SK-N-SH (cell line): ENCODE measurements around the gene DIS3. TPM values are rescaled to one million over a fixed set of nuclear protein-coding genes. Genes with fewer than 3 reads are reported as not detected.
"Not testable (repeated sequence)": the region's sequence is repeated elsewhere in the genome, so short reads cannot be mapped to it uniquely, and the experiment has no call there.

ENCODE experiments used
- CTCF ChIA-PET: fragments of 300-600, 350-600 bp; formaldehyde crosslinking; extraction: SDS; loops from one replicate; lab custom pipeline; 2021; lab: Yijun Ruan, JAX
- POLR2A ChIA-PET: fragments of 350-600 bp; sonication (Branson Sonifier 250); formaldehyde crosslinking; extraction: SDS; loops from one replicate; lab custom pipeline; 2020; ENCODE audit warnings: antibody characterized with exemption, inconsistent platforms; lab: Yijun Ruan, JAX
- DNase-seq: peaks from one replicate; pipeline ENCODE4 v3.0.0; 2012
- H2AFZ ChIP-seq: fragments of 200-600 bp; sonication (generic); 2 replicates; pipeline ENCODE4 v1.8.1; 2016; ENCODE audit warnings: antibody characterized with exemption, mild to moderate bottlenecking, low read depth
- H3F3A ChIP-seq: fragments of 200-600 bp; sonication (generic); replicated peaks from 2 replicates; pipeline ENCODE3; 2016; ENCODE audit warnings: antibody characterized with exemption, mild to moderate bottlenecking; ENCODE audit not compliant: insufficient read depth
- H3K27ac ChIP-seq, 2 experiments: fragments of 200-500 bp in 1 of 2; fragments of 200-600 bp in 1 of 2; sonication (Bioruptor generic) in 1 of 2; sonication (generic), shearing (Covaris generic) in 1 of 2; 2 replicates each; pipeline versions ENCODE4 v1.5.1 to v1.6.1; 2014 to 2016; ENCODE audit warnings: low read depth in 2 of 2, inconsistent platforms in 1 of 2, low read length in 1 of 2, mild to moderate bottlenecking in 1 of 2, mixed read lengths in 1 of 2
- H3K27me3 ChIP-seq: fragments of 200-600 bp; sonication (generic), shearing (Covaris generic); 2 replicates; pipeline ENCODE4 v1.6.1; 2016; ENCODE audit warnings: mixed run types; ENCODE audit not compliant: insufficient read depth
- H3K36me3 ChIP-seq, 2 experiments: fragments of 200-500 bp in 1 of 2; fragments of 200-600 bp in 1 of 2; sonication (Bioruptor generic) in 1 of 2; sonication (generic) in 1 of 2; replicated peaks in 1 of 2; 2 replicates each; pipeline versions ENCODE3 to v1.5.1; 2014 to 2016; ENCODE audit warnings: low read length in 1 of 2, mild to moderate bottlenecking in 1 of 2; ENCODE audit not compliant: insufficient read depth in 2 of 2, control insufficient read depth in 1 of 2
- H3K4me1 ChIP-seq, 2 experiments: fragments of 200-500 bp in 1 of 2; fragments of 200-600 bp in 1 of 2; sonication (Bioruptor generic) in 1 of 2; sonication (generic), shearing (Covaris generic) in 1 of 2; 2 replicates each; pipeline versions ENCODE4 v1.5.1 to v1.6.1; 2014 to 2016; ENCODE audit warnings: low read depth in 1 of 2, low read length in 1 of 2, mixed run types in 1 of 2; ENCODE audit not compliant: insufficient read depth in 2 of 2, control insufficient read depth in 1 of 2
- H3K4me2 ChIP-seq: fragments of 200-600 bp; sonication (generic), shearing (Covaris generic); 2 replicates; pipeline ENCODE4 v1.6.1; 2017; ENCODE audit warnings: mixed run types
- H3K4me3 ChIP-seq, 2 experiments: fragments of 200-500 bp in 1 of 2; fragments of 200-600 bp in 1 of 2; sonication (Bioruptor generic) in 1 of 2; sonication (generic), shearing (Covaris generic) in 1 of 2; 2 replicates each; pipeline versions ENCODE4 v1.5.1 to v1.8.1; 2014 to 2016; ENCODE audit warnings: low read depth in 2 of 2, inconsistent platforms in 1 of 2, low read length in 1 of 2, mild to moderate bottlenecking in 1 of 2, mixed read lengths in 1 of 2, moderate library complexity in 1 of 2
- H3K79me2 ChIP-seq: fragments of 200-600 bp; sonication (generic); 2 replicates; pipeline ENCODE4 v1.8.1; 2017; ENCODE audit warnings: mild to moderate bottlenecking; ENCODE audit not compliant: insufficient read depth
- H3K9ac ChIP-seq: fragments of 200-600 bp; sonication (generic); 2 replicates; pipeline ENCODE4 v1.6.1; 2017; ENCODE audit warnings: mixed run types
- H3K9me2 ChIP-seq: fragments of 200-600 bp; sonication (generic); 2 replicates; pipeline ENCODE4 v1.6.1; 2017; ENCODE audit warnings: mixed run types
- H3K9me3 ChIP-seq: fragments of 200-600 bp; sonication (generic); 2 replicates; pipeline ENCODE4 v1.6.1; 2017; ENCODE audit warnings: mixed run types, mild to moderate bottlenecking, moderate library complexity
- H4K20me1 ChIP-seq: fragments of 200-600 bp; sonication (generic); 2 replicates; pipeline ENCODE4 v1.6.1; 2017; ENCODE audit warnings: mild to moderate bottlenecking, mixed run types; ENCODE audit not compliant: insufficient read depth
- CHD2 ChIP-seq: fragments of 150-350 bp; IDR thresholded peaks from 2 replicates; pipeline ENCODE4 v1.6.1; 2018; ENCODE audit warnings: low read length; ENCODE audit not compliant: partially characterized antibody
- ELF1 ChIP-seq: IDR thresholded peaks from 2 replicates; pipeline ENCODE4 v1.4.0; 2012
- FOXJ3 ChIP-seq: sonication (generic); formaldehyde crosslinking; IDR thresholded peaks from 2 replicates; pipeline ENCODE4 v1.5.1; 2020; ENCODE audit warnings: mild to moderate bottlenecking, missing genetic modification reagents
- FOXM1 ChIP-seq: IDR thresholded peaks from 2 replicates; pipeline ENCODE4 v1.4.0; 2012; ENCODE audit warnings: low read depth, mild to moderate bottlenecking
- JUND ChIP-seq: IDR thresholded peaks from 2 replicates; pipeline ENCODE4 v1.4.0; 2012
- MXI1 ChIP-seq: IDR thresholded peaks from 2 replicates; pipeline ENCODE4 v1.6.1; 2012; ENCODE audit warnings: mild to moderate bottlenecking, low read depth, low read length, improper control_type of control experiment
- POLR2AphosphoS5 ChIP-seq: IDR thresholded peaks from 2 replicates; pipeline ENCODE4 v1.6.1; 2012; ENCODE audit warnings: low read depth, low read length
- RAD21 ChIP-seq: IDR thresholded peaks from 2 replicates; pipeline ENCODE4 v1.6.1; 2012; ENCODE audit warnings: mild to moderate bottlenecking, low read length
- RCOR1 ChIP-seq: fragments of 150-350 bp; IDR thresholded peaks from 2 replicates; pipeline ENCODE4 v1.6.1; 2017; ENCODE audit warnings: antibody characterized with exemption, low read length
- RFX5 ChIP-seq: IDR thresholded peaks from 2 replicates; pipeline ENCODE4 v1.6.1; 2012; ENCODE audit warnings: mild to moderate bottlenecking, improper control_type of control experiment, low read length
- RXRA ChIP-seq: IDR thresholded peaks from 2 replicates; pipeline ENCODE4 v1.4.0; 2012; ENCODE audit warnings: low read depth, mild to moderate bottlenecking, borderline replicate concordance
- SMC3 ChIP-seq: IDR thresholded peaks from 2 replicates; pipeline ENCODE4 v1.6.1; 2012; ENCODE audit warnings: low read depth, low read length, improper control_type of control experiment
- TAF1 ChIP-seq: IDR thresholded peaks from 2 replicates; pipeline ENCODE4 v1.6.1; 2012; ENCODE audit warnings: low read depth, mild to moderate bottlenecking, low read length, moderate library complexity, borderline replicate concordance
- TCF12 ChIP-seq: IDR thresholded peaks from 2 replicates; pipeline ENCODE4 v1.4.0; 2012
- TEAD4 ChIP-seq: IDR thresholded peaks from 2 replicates; pipeline ENCODE4 v1.4.0; 2012; ENCODE audit warnings: mild to moderate bottlenecking, borderline replicate concordance; ENCODE audit not compliant: insufficient read depth
- YY1 ChIP-seq: IDR thresholded peaks from 2 replicates; pipeline ENCODE4 v1.4.0; 2012; ENCODE audit warnings: low read depth, mild to moderate bottlenecking
- WGBS: methylation state at CpG from one replicate; pipeline ENCODE4 v1.1.6; 2017; ENCODE audit warnings: low lambda C conversion rate; 5-methylcytosine and 5-hydroxymethylcytosine counted together
- polyA plus RNA-seq, 3 experiments: library from polyadenylated mRNA; depleted of rRNA; stranded (reverse); fragments of >200 nt; gene quantifications; 2 replicates each; pipeline ENCODE4 v1.2.3, GENCODE V29; 2012
- TF ChIP-seq, protein P1 (sequence below): IDR thresholded peaks from 2 replicates; pipeline ENCODE4 v1.4.0; 2012; ENCODE audit warnings: low read depth, borderline replicate concordance
- TF ChIP-seq, protein P2 (sequence below): fragments of 150-350 bp; IDR thresholded peaks from 2 replicates; pipeline ENCODE4 v1.6.1; 2016; ENCODE audit warnings: mild to moderate bottlenecking, low read depth, low read length
- TF ChIP-seq, protein P3 (sequence below): IDR thresholded peaks from 2 replicates; pipeline ENCODE4 v1.4.0; 2012; ENCODE audit warnings: low read depth, borderline replicate concordance
- TF ChIP-seq, protein P4 (sequence below): IDR thresholded peaks from 2 replicates; pipeline ENCODE4 v1.4.0; 2012; ENCODE audit warnings: low read depth

Gene DIS3
- polyA plus RNA-seq, 1 of the 3 experiments (the other 2 are of a cell fraction), result 15.7 TPM

DNA sequence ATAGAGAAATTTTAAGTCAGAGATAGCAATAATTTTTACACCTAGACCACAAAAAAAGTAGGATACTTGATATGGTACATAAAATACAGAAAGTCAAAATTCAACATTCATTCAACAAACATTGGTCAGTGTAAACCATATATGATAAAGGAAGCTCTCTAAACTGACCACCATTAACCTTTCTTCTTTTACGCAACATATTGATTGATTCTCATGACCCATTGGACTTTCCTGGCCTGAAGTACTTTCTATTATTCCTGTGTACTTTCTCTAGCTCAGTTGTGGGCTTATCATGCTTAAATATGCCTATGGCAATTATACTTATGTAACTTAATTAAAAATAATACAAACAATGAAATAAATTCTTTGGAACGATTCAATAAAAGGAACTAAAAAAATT lies 10.9 kb upstream of the DIS3 start:
- no peak overlapping the region for H3K9ac ChIP-seq
- H3K9me3 ChIP-seq, result no peaks in the 10 kb centered on the region
- H3K79me2 ChIP-seq, result peaks cover 45% of the 10 kb centered on the region
- no peak for DNase-seq
- no peak overlapping the region for H2AFZ ChIP-seq
- ChIA-PET CTCF (interaction anchor here (1.1 kb wide), 1 partner anchor 15 kb away, joined by 5 read pairs; no protein-coding TSS in a partner anchor), POLR2A (no interaction called here)
- no peaks in the 10 kb centered on the region for H3K27me3 ChIP-seq
- no peak overlapping the region for H3K4me2 ChIP-seq
- H4K20me1 ChIP-seq, result no peaks in the 10 kb centered on the region
- no peak overlapping the region for H3K27ac ChIP-seq
- H3K9me2 ChIP-seq, result no peaks in the 10 kb centered on the region
- 92% methylated on average over 2 of the region's 2 CpGs for WGBS
- H3K4me1 ChIP-seq, result no peaks in the 10 kb centered on the region
- H3F3A ChIP-seq, result no peaks in the 10 kb centered on the region
- no peak for TF ChIP-seq RCOR1
- TF ChIP-seq, protein P1, sequence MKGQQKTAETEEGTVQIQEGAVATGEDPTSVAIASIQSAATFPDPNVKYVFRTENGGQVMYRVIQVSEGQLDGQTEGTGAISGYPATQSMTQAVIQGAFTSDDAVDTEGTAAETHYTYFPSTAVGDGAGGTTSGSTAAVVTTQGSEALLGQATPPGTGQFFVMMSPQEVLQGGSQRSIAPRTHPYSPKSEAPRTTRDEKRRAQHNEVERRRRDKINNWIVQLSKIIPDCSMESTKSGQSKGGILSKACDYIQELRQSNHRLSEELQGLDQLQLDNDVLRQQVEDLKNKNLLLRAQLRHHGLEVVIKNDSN, result no peak
- TF ChIP-seq TAF1, result no peak
- no peak for TF ChIP-seq FOXJ3
- no peak for TF ChIP-seq RFX5
- TF ChIP-seq, protein P2, sequence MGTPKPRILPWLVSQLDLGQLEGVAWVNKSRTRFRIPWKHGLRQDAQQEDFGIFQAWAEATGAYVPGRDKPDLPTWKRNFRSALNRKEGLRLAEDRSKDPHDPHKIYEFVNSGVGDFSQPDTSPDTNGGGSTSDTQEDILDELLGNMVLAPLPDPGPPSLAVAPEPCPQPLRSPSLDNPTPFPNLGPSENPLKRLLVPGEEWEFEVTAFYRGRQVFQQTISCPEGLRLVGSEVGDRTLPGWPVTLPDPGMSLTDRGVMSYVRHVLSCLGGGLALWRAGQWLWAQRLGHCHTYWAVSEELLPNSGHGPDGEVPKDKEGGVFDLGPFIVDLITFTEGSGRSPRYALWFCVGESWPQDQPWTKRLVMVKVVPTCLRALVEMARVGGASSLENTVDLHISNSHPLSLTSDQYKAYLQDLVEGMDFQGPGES, result no peak
- TF ChIP-seq YY1, result no peak
- TF ChIP-seq, protein P3, sequence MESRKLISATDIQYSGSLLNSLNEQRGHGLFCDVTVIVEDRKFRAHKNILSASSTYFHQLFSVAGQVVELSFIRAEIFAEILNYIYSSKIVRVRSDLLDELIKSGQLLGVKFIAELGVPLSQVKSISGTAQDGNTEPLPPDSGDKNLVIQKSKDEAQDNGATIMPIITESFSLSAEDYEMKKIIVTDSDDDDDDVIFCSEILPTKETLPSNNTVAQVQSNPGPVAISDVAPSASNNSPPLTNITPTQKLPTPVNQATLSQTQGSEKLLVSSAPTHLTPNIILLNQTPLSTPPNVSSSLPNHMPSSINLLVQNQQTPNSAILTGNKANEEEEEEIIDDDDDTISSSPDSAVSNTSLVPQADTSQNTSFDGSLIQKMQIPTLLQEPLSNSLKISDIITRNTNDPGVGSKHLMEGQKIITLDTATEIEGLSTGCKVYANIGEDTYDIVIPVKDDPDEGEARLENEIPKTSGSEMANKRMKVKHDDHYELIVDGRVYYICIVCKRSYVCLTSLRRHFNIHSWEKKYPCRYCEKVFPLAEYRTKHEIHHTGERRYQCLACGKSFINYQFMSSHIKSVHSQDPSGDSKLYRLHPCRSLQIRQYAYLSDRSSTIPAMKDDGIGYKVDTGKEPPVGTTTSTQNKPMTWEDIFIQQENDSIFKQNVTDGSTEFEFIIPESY, result no peak
- no peak for TF ChIP-seq RAD21
- TF ChIP-seq RXRA, result no peak
- TF ChIP-seq SMC3, result no peak
- TF ChIP-seq CHD2, result no peak
- no peak for TF ChIP-seq JUND
- TF ChIP-seq ELF1, result no peak
- TF ChIP-seq, protein P4, sequence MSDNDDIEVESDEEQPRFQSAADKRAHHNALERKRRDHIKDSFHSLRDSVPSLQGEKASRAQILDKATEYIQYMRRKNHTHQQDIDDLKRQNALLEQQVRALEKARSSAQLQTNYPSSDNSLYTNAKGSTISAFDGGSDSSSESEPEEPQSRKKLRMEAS, result no peak
- H3K36me3 ChIP-seq, result peaks cover 56% of the 10 kb centered on the region in 2 experiments
- no peak overlapping the region for H3K4me3 ChIP-seq

DNA sequence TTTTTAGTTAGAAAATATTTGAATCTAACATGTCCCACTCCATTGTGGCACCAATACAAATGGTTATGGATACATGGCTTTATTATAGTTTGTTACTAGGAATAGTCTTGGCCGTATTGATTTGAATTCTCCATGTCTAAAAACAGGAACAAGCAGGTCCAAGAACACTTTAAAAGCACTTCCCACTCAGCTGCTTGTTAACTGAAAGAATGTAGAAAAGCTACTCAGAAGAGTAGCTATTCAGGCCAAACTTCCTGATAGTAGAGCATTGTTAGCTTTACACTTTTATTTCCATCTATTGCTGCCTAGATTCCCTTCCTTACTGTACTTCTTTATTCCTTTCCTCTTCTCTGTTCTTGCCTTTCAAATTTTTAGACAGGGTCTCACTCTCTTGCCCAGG lies 7.1 kb upstream of the DIS3 start:
- CTCF ChIA-PET, result interaction anchor here (0.7 to 1.2 kb wide), 3 partner anchors 12 to 1365 kb away, joined by 3 read pairs; no protein-coding TSS in a partner anchor
- POLR2A ChIA-PET, result no interaction called here
- Histone ChIP-seq H3K36me3 (peaks cover 36 to 47% of the 10 kb centered on the region in 2 experiments), H3K27ac (no peak overlapping the region), H3K4me1 (no peaks in the 10 kb centered on the region; a peak in 1 of 4 replicates), H3K9me3 (no peaks in the 10 kb centered on the region), H3K9me2 (no peaks in the 10 kb centered on the region), H3K27me3 (no peaks in the 10 kb centered on the region), H4K20me1 (no peaks in the 10 kb centered on the region), H2AFZ (no peak overlapping the region), H3K4me2 (no peak overlapping the region), H3K9ac (no peak overlapping the region), H3F3A (no peaks in the 10 kb centered on the region), H3K79me2 (peaks cover 76% of the 10 kb centered on the region), H3K4me3 (no peak overlapping the region)
- no peak for TF ChIP-seq FOXM1
- TF ChIP-seq, protein P2, result no peak
- no peak for TF ChIP-seq MXI1
- TF ChIP-seq RCOR1, result no peak
- no peak for TF ChIP-seq TCF12
- TF ChIP-seq TEAD4, result no peak
- no peak for TF ChIP-seq POLR2AphosphoS5
- WGBS, result 94% methylated on average over 1 of the region's 1 CpG
- no peak for DNase-seq

DNA sequence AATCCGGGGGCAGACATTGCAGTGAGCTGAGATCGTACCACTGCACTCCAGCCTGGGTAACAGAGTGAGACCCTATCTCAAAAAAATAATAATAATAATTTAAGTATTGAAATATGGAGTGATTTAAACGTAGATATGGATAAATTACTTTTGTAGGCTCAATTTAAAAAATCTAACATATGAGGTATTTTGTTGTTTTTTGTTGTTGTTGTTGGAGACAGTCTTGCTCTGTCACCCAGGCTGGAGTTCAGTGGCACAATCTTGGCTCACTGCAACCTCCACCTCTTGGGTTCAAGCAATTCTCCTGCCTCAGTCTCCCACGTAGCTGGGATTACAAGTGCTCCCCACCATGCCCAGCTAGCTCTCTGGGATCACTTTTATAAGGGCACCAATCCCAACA lies 3.0 kb upstream of the DIS3 start:
- H3K4me2 ChIP-seq, DNase-seq, H3K27ac ChIP-seq, CTCF ChIA-PET, H3K9ac ChIP-seq, H2AFZ ChIP-seq, H3K4me3 ChIP-seq, H4K20me1 ChIP-seq, POLR2A ChIA-PET, H3K27me3 ChIP-seq, H3K9me3 ChIP-seq, H3F3A ChIP-seq, H3K9me2 ChIP-seq: not testable (repeated sequence)
- Histone ChIP-seq H3K4me1 (peaks cover 0 to 12% of the 10 kb centered on the region in 2 experiments; a peak in 3 of 4 replicates), H3K79me2 (peaks cover 98% of the 10 kb centered on the region), H3K36me3 (peaks cover 18% of the 10 kb centered on the region in 2 experiments)
- WGBS, result 86% methylated on average over 4 of the region's 4 CpGs
